Left ventricle myocardium superior (tissue), 1 donor: ENCODE results near the gene CDH3. TPM values are rescaled to one million over a fixed set of nuclear protein-coding genes. Genes with fewer than 3 reads are reported as not detected.

Experiments
- ATAC-seq: fragments of 200-7000 bp; cut with Tn5 transposase; one replicate; pipeline ENCODE4 v1.9.1; 2020; ENCODE audit warnings: mild to moderate bottlenecking, moderate library complexity
- DNase-seq: peaks from one replicate; pipeline ENCODE4 v3.0.0-alpha.2; 2020
- intact Hi-C: fragments of 100-400 bp; cut with micrococcal nuclease; formaldehyde crosslinking; loops from one replicate; pipeline ENCODE4 v1.11.0; 2022
- long read RNA-seq: library from polyadenylated mRNA; unstranded; transcript quantifications from one replicate; pipeline ENCODE4 v2.0.0, GENCODE V29; 2021
- total RNA-seq: library from RNA; stranded (reverse); fragmentation: NEBNext Ultra II Directional; extraction: Animal tissue kit (Norgen Biotek cat#: 25700); gene quantifications from one replicate; pipeline ENCODE4 v1.2.1, GENCODE V29; 2021
- donor health status: DM: no; HTN: yes; CAD: no; lungs with severe emphysema.

Gene CDH3
- total RNA-seq: 0.99 TPM
- long read RNA-seq: 0 reads

- DNase-seq (no peak), ATAC-seq (no peak)
- intact Hi-C loops: no loop called here
These were observed at the start of gene CDH3 for GRCh38 chr16:68644715-68645493. TSS of gene CDH3 (plus strand) at chr16:68645310. CDS start at chr16:68645380, 70 bp downstream.

- DNase-seq: no peak
- ATAC-seq: no peak
- intact Hi-C loops: no loop called here
These were observed 48.8 kb upstream of the CDH3 start for GRCh38 chr16:68596266-68596665.

GRCh38 chr16:68599586-68599985, 45.5 kb upstream of the CDH3 start:
- no peak for ATAC-seq
- no peak for DNase-seq
- intact Hi-C loops: no loop called here

- intact Hi-C loops: no loop called here
- ATAC-seq (no peak), DNase-seq (no peak)
These were observed 39.4 kb upstream of the CDH3 start for GRCh38 chr16:68605746-68606145.

- intact Hi-C loops: no loop called here
- no peak for DNase-seq
- ATAC-seq: no peak
These were observed 37.7 kb upstream of the CDH3 start for GRCh38 chr16:68607443-68607842.

GRCh38 chr16:68608330-68608729, 36.8 kb upstream of the CDH3 start:
- ATAC-seq: no peak
- no peak for DNase-seq
- intact Hi-C loops: no loop called here

- DNase-seq (no peak), ATAC-seq (no peak)
- intact Hi-C loops: no loop called here
These were observed 32.1 kb upstream of the CDH3 start for GRCh38 chr16:68612996-68613395.

GRCh38 chr16:68617734-68618133, 27.4 kb upstream of the CDH3 start:
- intact Hi-C loops: no loop called here
- ATAC-seq: no peak
- DNase-seq: no peak

GRCh38 chr16:68626557-68626956, 18.6 kb upstream of the CDH3 start:
- DNase-seq: no peak
- no peak for ATAC-seq
- intact Hi-C loops: no loop called here

GRCh38 chr16:68627951-68628425, 17.1 kb upstream of the CDH3 start:
- intact Hi-C loops: no loop called here
- DNase-seq: no peak
- no peak for ATAC-seq

- DNase-seq: no peak
- intact Hi-C loops: no loop called here
- no peak for ATAC-seq
These were observed 15.7 kb upstream of the CDH3 start for GRCh38 chr16:68629351-68629910.

- no peak for ATAC-seq
- no peak for DNase-seq
- intact Hi-C loops: no loop called here
These were observed 9.0 kb upstream of the CDH3 start for GRCh38 chr16:68636064-68636560.

- DNase-seq: no peak
- intact Hi-C loops: no loop called here
- no peak for ATAC-seq
These were observed 8.3 kb upstream of the CDH3 start for GRCh38 chr16:68636818-68637217.

GRCh38 chr16:68640972-68641371, 4.1 kb upstream of the CDH3 start:
- ATAC-seq (no peak), DNase-seq (no peak)
- intact Hi-C loops: no loop called here

GRCh38 chr16:68642047-68642435, 3.1 kb upstream of the CDH3 start:
- DNase-seq (no peak), ATAC-seq (no peak)
- intact Hi-C loops: no loop called here

- no peak for DNase-seq
- no peak for ATAC-seq
- intact Hi-C loops: no loop called here
These were observed 2.5 kb upstream of the CDH3 start for GRCh38 chr16:68642436-68643101.

- intact Hi-C loops: no loop called here
- DNase-seq (no peak), ATAC-seq (no peak)
These were observed 1.9 kb upstream of the CDH3 start for GRCh38 chr16:68643227-68643626.

- ATAC-seq (no peak), DNase-seq (no peak)
- intact Hi-C loops: no loop called here
These were observed 1.3 kb upstream of the CDH3 start for GRCh38 chr16:68643847-68644246.

GRCh38 chr16:68644296-68644695, 814 bp upstream of the CDH3 start:
- ATAC-seq (no peak), DNase-seq (no peak)
- intact Hi-C loops: no loop called here
